HEK293 (cell line): ENCODE measurements around the gene GPHN.
"Not testable (repeated sequence)": the region's sequence is repeated elsewhere in the genome, so short reads cannot be mapped to it uniquely, and the experiment has no call there.

Experiments
- CTCF ChIA-PET: fragments of 350-600 bp; formaldehyde crosslinking; extraction: SDS; loops from one replicate; lab custom pipeline; 2021; ENCODE audit warnings: antibody characterized with exemption; lab: Yijun Ruan, JAX
- POLR2A ChIA-PET: fragments of 300-600 bp; formaldehyde crosslinking; extraction: SDS; loops from one replicate; lab custom pipeline; 2020; ENCODE audit warnings: antibody characterized with exemption, inconsistent platforms; lab: Yijun Ruan, JAX
- H3K27ac ChIP-seq: fragments of 200-500 bp; sonication (Bioruptor generic); 2 replicates; pipeline ENCODE4 v1.5.1; 2014; ENCODE audit warnings: low read depth, low read length, control low read depth, inconsistent platforms; ENCODE audit errors: extremely low read depth
- H3K36me3 ChIP-seq, 2 experiments: fragments of 200-500 bp in 1 of 2; sonication (Bioruptor generic) in 1 of 2; 1 replicate in 1 of 2; 2 replicates in 1 of 2; pipeline ENCODE4 v1.5.1; 2014 to 2017; ENCODE audit warnings: inconsistent platforms in 2 of 2, low read length in 2 of 2; ENCODE audit not compliant: control insufficient read depth in 2 of 2, insufficient read depth in 1 of 2
- H3K4me1 ChIP-seq: fragments of 200-500 bp; sonication (Bioruptor generic); 2 replicates; pipeline ENCODE4 v1.5.1; 2014; ENCODE audit warnings: mild to moderate bottlenecking, low read length, inconsistent platforms; ENCODE audit not compliant: control insufficient read depth, insufficient read depth
- H3K4me3 ChIP-seq: 2 replicates; pipeline ENCODE4 v1.5.1; 2011; ENCODE audit warnings: low read depth, mild to moderate bottlenecking, control low read depth, low read length, moderate library complexity
- H3K9me3 ChIP-seq: fragments of 200-500 bp; sonication (Bioruptor generic); 2 replicates; pipeline ENCODE4 v1.5.1; 2014; ENCODE audit warnings: low read depth, low read length, inconsistent platforms; ENCODE audit not compliant: control insufficient read depth, insufficient read depth
- FEZF1 ChIP-seq: fragments of 450-650 bp; formaldehyde crosslinking; IDR thresholded peaks from 2 replicates; pipeline ENCODE4 v1.5.1; 2016; ENCODE audit warnings: missing biosample characterization, missing genetic modification characterization
- KLF7 ChIP-seq: fragments of 450-650 bp; formaldehyde crosslinking; IDR thresholded peaks from 2 replicates; pipeline ENCODE4 v1.5.1; 2016; ENCODE audit warnings: missing biosample characterization, missing genetic modification characterization, borderline replicate concordance
- MZF1 ChIP-seq: fragments of 450-650 bp; formaldehyde crosslinking; IDR thresholded peaks from 2 replicates; pipeline ENCODE4 v1.5.1; 2017; ENCODE audit warnings: missing biosample characterization, missing genetic modification characterization, borderline replicate concordance
- SCRT1 ChIP-seq: fragments of 450-650 bp; formaldehyde crosslinking; IDR thresholded peaks from 2 replicates; pipeline ENCODE4 v1.5.1; 2016; ENCODE audit warnings: missing biosample characterization, missing genetic modification characterization, borderline replicate concordance
- ZBTB48 ChIP-seq: fragments of 450-650 bp; formaldehyde crosslinking; IDR thresholded peaks from 2 replicates; pipeline ENCODE4 v1.5.1; 2016; ENCODE audit warnings: missing biosample characterization, missing genetic modification characterization
- ZNF175 ChIP-seq: fragments of 450-650 bp; formaldehyde crosslinking; IDR thresholded peaks from 2 replicates; pipeline ENCODE4 v1.5.1; 2016; ENCODE audit warnings: missing biosample characterization, missing genetic modification characterization
- ZNF24 ChIP-seq: fragments of 450-650 bp; formaldehyde crosslinking; IDR thresholded peaks from 2 replicates; pipeline ENCODE4 v1.5.1; 2016; ENCODE audit warnings: missing biosample characterization, missing genetic modification characterization
- ZNF280C ChIP-seq: fragments of 450-650 bp; formaldehyde crosslinking; IDR thresholded peaks from 2 replicates; pipeline ENCODE4 v1.5.1; 2016; ENCODE audit warnings: missing biosample characterization, missing genetic modification characterization
- ZNF302 ChIP-seq: fragments of 450-650 bp; formaldehyde crosslinking; IDR thresholded peaks from 2 replicates; pipeline ENCODE4 v1.5.1; 2016; ENCODE audit warnings: missing biosample characterization, missing genetic modification characterization, low read depth
- ZNF335 ChIP-seq: fragments of 450-650 bp; formaldehyde crosslinking; conservative IDR thresholded peaks from 2 replicates; pipeline ENCODE4 v1.5.1; 2016; ENCODE audit warnings: missing biosample characterization, missing genetic modification characterization
- ZNF354C ChIP-seq: fragments of 450-650 bp; formaldehyde crosslinking; IDR thresholded peaks from 2 replicates; pipeline ENCODE4 v1.5.1; 2016; ENCODE audit warnings: missing biosample characterization, missing genetic modification characterization, low read depth, borderline replicate concordance
- ZNF48 ChIP-seq: fragments of 450-650 bp; formaldehyde crosslinking; IDR thresholded peaks from 2 replicates; pipeline ENCODE4 v1.5.1; 2016; ENCODE audit warnings: missing biosample characterization, missing genetic modification characterization
- ZNF560 ChIP-seq: fragments of 450-650 bp; formaldehyde crosslinking; IDR thresholded peaks from 2 replicates; pipeline ENCODE4 v1.5.1; 2017; ENCODE audit warnings: missing biosample characterization, missing genetic modification characterization, borderline replicate concordance
- ZNF645 ChIP-seq: fragments of 450-650 bp; formaldehyde crosslinking; IDR thresholded peaks from 2 replicates; pipeline ENCODE4; 2016; ENCODE audit warnings: missing biosample characterization, missing genetic modification characterization
- ZNF692 ChIP-seq: fragments of 450-650 bp; formaldehyde crosslinking; IDR thresholded peaks from 2 replicates; pipeline ENCODE4 v1.5.1; 2016; ENCODE audit warnings: missing biosample characterization, missing genetic modification characterization
- ZNF791 ChIP-seq: fragments of 450-650 bp; formaldehyde crosslinking; IDR thresholded peaks from 2 replicates; pipeline ENCODE4 v1.5.1; 2016; ENCODE audit warnings: missing biosample characterization, missing genetic modification characterization
- ZNF830 ChIP-seq: fragments of 450-650 bp; IDR thresholded peaks from 2 replicates; pipeline ENCODE4 v1.5.0; 2018; ENCODE audit warnings: missing biosample characterization, missing genetic modification characterization, low read depth, mild to moderate bottlenecking, moderate library complexity
- ZNF843 ChIP-seq: fragments of 450-650 bp; formaldehyde crosslinking; IDR thresholded peaks from 2 replicates; pipeline ENCODE4 v1.5.1; 2016; ENCODE audit warnings: missing biosample characterization, missing genetic modification characterization
- ZSCAN23 ChIP-seq: fragments of 450-650 bp; formaldehyde crosslinking; IDR thresholded peaks from 2 replicates; pipeline ENCODE4 v1.5.1; 2016; ENCODE audit warnings: missing biosample characterization, missing genetic modification characterization
- ZXDB ChIP-seq: fragments of 450-650 bp; formaldehyde crosslinking; IDR thresholded peaks from 2 replicates; pipeline ENCODE4 v1.5.1; 2016; ENCODE audit warnings: missing biosample characterization, missing genetic modification characterization
- TF ChIP-seq, protein P1 (sequence below): fragments of 450-650 bp; formaldehyde crosslinking; IDR thresholded peaks from 2 replicates; pipeline ENCODE4 v1.5.1; 2017; ENCODE audit warnings: missing biosample characterization, missing genetic modification characterization

GPHN gene

DNA sequence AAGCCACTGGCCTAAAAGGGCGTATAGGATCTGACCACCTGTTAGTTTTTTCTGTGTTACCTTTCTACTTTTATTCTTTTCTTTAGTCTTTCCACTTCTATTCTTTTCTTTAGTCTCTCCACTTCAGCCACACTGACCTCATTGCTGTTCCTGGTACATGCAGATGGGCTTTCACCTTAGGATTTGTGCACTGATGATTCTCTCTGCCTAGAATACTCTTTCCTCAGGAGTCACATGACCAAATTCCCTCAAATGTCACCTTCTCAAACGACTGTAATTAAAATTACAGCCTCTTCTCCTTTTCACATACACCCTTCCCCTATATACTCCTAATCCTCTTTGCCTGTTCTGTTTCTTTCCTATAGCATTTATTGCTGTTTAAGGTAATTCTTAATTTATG, 36.0 kb downstream of the GPHN start:
- 0 out of 2 replicates have a peak, but pooled peaks cover under 1% of the 10 kb centered on the region for H3K4me1 ChIP-seq
- H3K9me3 ChIP-seq = no peaks in the 10 kb centered on the region; the same call in 1 of the 2 replicates
- no peak overlapping the region for H3K27ac ChIP-seq
- CTCF ChIA-PET = no interaction called here
- no peaks in the 10 kb centered on the region for H3K36me3 ChIP-seq
- TF ChIP-seq SCRT1 (tag by site-specific recombination) (no peak), ZNF692 (tag by site-specific recombination) (no peak), ZNF48 (tag by site-specific recombination) (no peak), ZNF175 (tag by site-specific recombination) (no peak), ZNF843 (tag by site-specific recombination) (no peak), ZNF280C (tag by site-specific recombination) (no peak), ZXDB (no peak), KLF7 (tag by site-specific recombination) (no peak), ZNF354C (no peak), MZF1 (no peak)
- POLR2A ChIA-PET = no interaction called here
- no peak overlapping the region for H3K4me3 ChIP-seq

DNA sequence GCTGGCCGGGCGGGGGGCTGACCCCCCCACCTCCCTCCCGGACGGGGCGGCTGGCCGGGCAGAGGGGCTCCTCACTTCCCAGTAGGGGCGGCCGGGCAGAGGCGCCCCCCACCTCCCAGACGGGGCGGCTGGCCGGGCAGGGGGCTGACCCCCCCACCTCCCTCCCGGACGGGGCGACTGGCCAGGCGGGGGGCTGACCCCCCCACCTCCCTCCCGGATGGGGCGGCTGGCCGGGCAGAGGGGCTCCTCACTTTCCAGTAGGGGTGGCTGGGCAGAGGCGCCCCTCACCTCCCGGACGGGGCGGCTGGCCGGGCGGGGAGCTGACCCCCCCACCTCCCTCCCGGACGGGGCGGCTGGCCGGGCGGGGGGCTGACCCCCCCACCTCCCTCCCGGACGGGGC, 37.2 kb downstream of the GPHN start:
- H3K4me3 ChIP-seq, CTCF ChIA-PET, POLR2A ChIA-PET, H3K27ac ChIP-seq, H3K36me3 ChIP-seq, H3K4me1 ChIP-seq, H3K9me3 ChIP-seq: not testable (repeated sequence)

GRCh38 chr14:66545751-66546150, 37.8 kb downstream of the GPHN start:
- H3K4me3 ChIP-seq, CTCF ChIA-PET, H3K36me3 ChIP-seq, H3K27ac ChIP-seq, H3K4me1 ChIP-seq, H3K9me3 ChIP-seq, POLR2A ChIA-PET: not testable (repeated sequence)

DNA sequence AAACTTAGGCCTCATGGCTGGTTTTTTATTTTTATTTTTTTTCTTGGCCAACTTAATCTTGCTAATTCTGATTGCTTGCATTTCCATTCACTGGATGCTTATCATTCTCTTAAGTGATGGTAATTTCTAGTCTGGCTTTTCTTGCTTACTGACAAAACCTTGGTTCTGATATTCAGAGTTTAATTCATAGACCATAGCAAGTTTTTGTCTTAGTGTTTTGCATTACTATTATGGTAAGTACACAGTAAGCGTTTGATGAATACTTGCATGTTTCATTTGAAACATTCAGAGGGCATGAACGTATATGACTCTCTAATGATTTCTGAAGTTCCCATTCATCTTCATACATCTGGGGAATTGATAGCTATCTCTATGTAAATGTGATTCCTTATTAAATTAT, 55.8 kb downstream of the GPHN start:
- H3K9me3 ChIP-seq = no peaks in the 10 kb centered on the region
- H3K4me1 ChIP-seq = 0 out of 2 replicates have a peak, but pooled peaks cover 6% of the 10 kb centered on the region
- H3K36me3 ChIP-seq = no peaks in the 10 kb centered on the region
- H3K27ac ChIP-seq = no peak overlapping the region
- ChIA-PET POLR2A (no interaction called here), CTCF (interaction anchor here (0.6 kb wide), 1 partner anchor 99 kb away, joined by 4 read pairs; no protein-coding TSS in a partner anchor)
- H3K4me3 ChIP-seq = no peak overlapping the region
- TF ChIP-seq FEZF1 (tag by site-specific recombination) (no peak), ZNF830 (tag by site-specific recombination) (no peak)

DNA sequence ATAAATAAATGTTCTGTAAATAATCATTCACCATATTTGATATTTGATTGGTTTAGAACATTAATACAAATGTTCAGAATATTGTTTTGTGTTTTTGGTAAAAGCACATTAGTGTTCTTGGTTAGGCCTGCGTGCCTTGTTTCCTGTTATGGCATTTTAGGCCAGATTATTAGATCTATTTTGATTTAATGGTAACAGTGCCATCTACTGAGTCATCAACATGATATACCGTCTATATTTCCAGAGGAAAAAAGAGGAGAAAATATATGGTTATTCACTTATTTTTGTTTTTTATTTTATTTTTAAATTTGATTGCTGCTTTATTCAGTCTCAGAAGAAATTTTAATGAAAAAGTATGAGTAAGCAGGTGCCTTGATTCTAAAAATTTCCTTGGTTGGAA, 60.3 kb downstream of the GPHN start:
- Histone ChIP-seq H3K27ac (no peak overlapping the region), H3K9me3 (no peaks in the 10 kb centered on the region), H3K4me3 (no peak overlapping the region)
- POLR2A ChIA-PET = no interaction called here
- TF ChIP-seq ZNF645 (tag by site-specific recombination) (no peak), ZNF791 (tag by site-specific recombination) (no peak), ZNF560 (tag by site-specific recombination) (no peak), ZNF24 (tag by site-specific recombination) (no peak), ZNF335 (tag by site-specific recombination) (no peak), ZSCAN23 (tag by site-specific recombination) (no peak), ZBTB48 (tag by site-specific recombination) (no peak), ZNF302 (tag by site-specific recombination) (no peak)
- TF ChIP-seq, protein P1, sequence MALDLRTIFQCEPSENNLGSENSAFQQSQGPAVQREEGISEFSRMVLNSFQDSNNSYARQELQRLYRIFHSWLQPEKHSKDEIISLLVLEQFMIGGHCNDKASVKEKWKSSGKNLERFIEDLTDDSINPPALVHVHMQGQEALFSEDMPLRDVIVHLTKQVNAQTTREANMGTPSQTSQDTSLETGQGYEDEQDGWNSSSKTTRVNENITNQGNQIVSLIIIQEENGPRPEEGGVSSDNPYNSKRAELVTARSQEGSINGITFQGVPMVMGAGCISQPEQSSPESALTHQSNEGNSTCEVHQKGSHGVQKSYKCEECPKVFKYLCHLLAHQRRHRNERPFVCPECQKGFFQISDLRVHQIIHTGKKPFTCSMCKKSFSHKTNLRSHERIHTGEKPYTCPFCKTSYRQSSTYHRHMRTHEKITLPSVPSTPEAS (tag by site-specific recombination) = no peak
- TF ChIP-seq, all 188 proteins: peak for 0
- no peaks in the 10 kb centered on the region for H3K36me3 ChIP-seq
- CTCF ChIA-PET = interaction anchor here (0.8 kb wide), 1 partner anchor 169 kb away, joined by 3 read pairs; no protein-coding TSS in a partner anchor
- 0 out of 2 replicates have a peak, but pooled peaks cover 5% of the 10 kb centered on the region for H3K4me1 ChIP-seq
